DOHH2 (cell line): ENCODE data around the gene WNT10A.

Source experiments
- CTCF ChIP-seq: fragments of 200-600 bp; sonication (generic); IDR thresholded peaks from one replicate; pipeline ENCODE4 v1.5.1; 2014; ENCODE audit warnings: antibody characterized with exemption, mild to moderate bottlenecking, low read depth, low read length; ENCODE audit not compliant: poor library complexity, severe bottlenecking
- EZH2phosphoT487 ChIP-seq: fragments of 200-600 bp; sonication (generic); IDR thresholded peaks from 2 replicates; pipeline ENCODE4 v1.6.1; 2017; ENCODE audit warnings: borderline replicate concordance, mild to moderate bottlenecking, antibody characterized with exemption, low read length, moderate library complexity, mixed read lengths

- TF ChIP-seq CTCF (no peak), EZH2phosphoT487 (peak; percentile 82; the same call in 1 of the 2 replicates)
Observed at GRCh38 chr2:218873359-218874194, 7.1 kb upstream of the WNT10A start.
